WERI-Rb-1 (cell line): ENCODE results near the gene MYL6.
"Not testable (repeated sequence)": the region's sequence is repeated elsewhere in the genome, so short reads cannot be mapped to it uniquely, and the experiment has no call there.

ENCODE experiments used
- DNase-seq: peaks from one replicate; pipeline ENCODE4 v3.0.0-alpha.2; 2020
- H3K27ac ChIP-seq: fragments of 250-450 bp; sonication (Bioruptor Pico); 2 replicates; pipeline ENCODE4 v1.5.1; 2020; ENCODE audit warnings: mild to moderate bottlenecking, moderate library complexity
- H3K27me3 ChIP-seq: fragments of 250-450 bp; sonication (Bioruptor Pico); 2 replicates; pipeline ENCODE4 v1.5.1; 2021; ENCODE audit warnings: mild to moderate bottlenecking, low read depth, moderate library complexity; ENCODE audit not compliant: insufficient read depth, severe bottlenecking
- H3K36me3 ChIP-seq: fragments of 250-450 bp; sonication (Bioruptor Pico); 2 replicates; pipeline ENCODE4 v1.5.1; 2020; ENCODE audit warnings: mild to moderate bottlenecking, moderate library complexity
- H3K4me3 ChIP-seq: 2 replicates; pipeline ENCODE4 v1.5.1; 2011; ENCODE audit warnings: low read depth, mild to moderate bottlenecking, control low read depth, low read length
- H3K9me3 ChIP-seq: fragments of 250-450 bp; sonication (Bioruptor Pico); 2 replicates; pipeline ENCODE4 v1.5.1; 2021; ENCODE audit warnings: mild to moderate bottlenecking, moderate library complexity; ENCODE audit not compliant: severe bottlenecking
- CTCF ChIP-seq: IDR thresholded peaks from 2 replicates; pipeline ENCODE4 v1.5.1; 2011; ENCODE audit warnings: low read depth, mild to moderate bottlenecking, control low read depth, inconsistent platforms, low read length

MYL6 gene

GRCh38 chr12:56158029-56158925 is at the start of gene MYL6:
Gene MYL6 (plus strand): TSS chr12:56158359. CDS start chr12:56158402, 43 bp downstream.
- peaks cover 62% of the 10 kb centered on the region for H3K36me3 ChIP-seq
- TF ChIP-seq CTCF = no peak
- peak; percentile 98 for DNase-seq

GRCh38 chr12:56110571-56110970 is 47.6 kb upstream of the MYL6 start:
- no peak for TF ChIP-seq CTCF
- H3K27me3 ChIP-seq = no peaks in the 10 kb centered on the region
- peaks cover 85% of the 10 kb centered on the region for H3K36me3 ChIP-seq
- no peak for DNase-seq
- no peak overlapping the region for H3K4me3 ChIP-seq
- no peak overlapping the region for H3K27ac ChIP-seq
- H3K9me3 ChIP-seq = peaks cover 3% of the 10 kb centered on the region

More at GRCh38 chr12:56158029-56158925, at the start of gene MYL6:
- H3K27ac ChIP-seq = peak within 1 kb of the TSS; percentile 100
- H3K27me3 ChIP-seq = no peaks in the 10 kb centered on the region
- H3K9me3 ChIP-seq = no peaks in the 10 kb centered on the region
- H3K4me3 ChIP-seq = peak within 1 kb of the TSS; percentile 70

- peaks cover 58% of the 10 kb centered on the region for H3K36me3 ChIP-seq
- no peak for DNase-seq
- no peak for TF ChIP-seq CTCF
- H3K4me3 ChIP-seq = no peak overlapping the region
- peaks cover 6% of the 10 kb centered on the region for H3K9me3 ChIP-seq
- no peak overlapping the region for H3K27ac ChIP-seq
- no peaks in the 10 kb centered on the region for H3K27me3 ChIP-seq
These were observed 44.1 kb upstream of the MYL6 start for GRCh38 chr12:56114084-56114483.

GRCh38 chr12:56115329-56115728 is 42.8 kb upstream of the MYL6 start:
- no peak overlapping the region for H3K27ac ChIP-seq
- H3K9me3 ChIP-seq = peaks cover 6% of the 10 kb centered on the region
- no peak for DNase-seq
- H3K4me3 ChIP-seq = no peak overlapping the region
- H3K27me3 ChIP-seq = no peaks in the 10 kb centered on the region
- no peak for TF ChIP-seq CTCF
- H3K36me3 ChIP-seq = peaks cover 49% of the 10 kb centered on the region

GRCh38 chr12:56116267-56117081 is 41.7 kb upstream of the MYL6 start, which contains the start of gene RPL41:
Gene RPL41 (plus strand): TSS chr12:56116633.
- no peak for TF ChIP-seq CTCF
- H3K4me3 ChIP-seq = peak within 1 kb of the TSS; percentile 96
- H3K27me3 ChIP-seq = no peaks in the 10 kb centered on the region
- H3K27ac ChIP-seq = peak within 1 kb of the TSS; percentile 89
- H3K9me3 ChIP-seq = peaks cover 6% of the 10 kb centered on the region
- peaks cover 47% of the 10 kb centered on the region for H3K36me3 ChIP-seq
- peak; percentile 91 for DNase-seq

- Histone ChIP-seq H3K27ac (peak overlapping the region; percentile 89), H3K36me3 (peaks cover 43% of the 10 kb centered on the region), H3K4me3 (peak overlapping the region; percentile 96)
- H3K27me3 ChIP-seq, H3K9me3 ChIP-seq, DNase-seq: not testable (repeated sequence)
These were observed 41.0 kb upstream of the MYL6 start for GRCh38 chr12:56117082-56117706.
